ENCODE results near the gene CD2BP2. TPM values are rescaled to one million over a fixed set of nuclear protein-coding genes. Genes with fewer than 3 reads are reported as not detected.
A peak's percentile ranks its signal among the peaks of the same experiment; 100 is the strongest.

Gene CD2BP2
- polyA plus RNA-seq, 1 donor (not counting 4 experiments of a cell fraction or from before 2014, with no cell fraction given): 49.5 TPM

DNA sequence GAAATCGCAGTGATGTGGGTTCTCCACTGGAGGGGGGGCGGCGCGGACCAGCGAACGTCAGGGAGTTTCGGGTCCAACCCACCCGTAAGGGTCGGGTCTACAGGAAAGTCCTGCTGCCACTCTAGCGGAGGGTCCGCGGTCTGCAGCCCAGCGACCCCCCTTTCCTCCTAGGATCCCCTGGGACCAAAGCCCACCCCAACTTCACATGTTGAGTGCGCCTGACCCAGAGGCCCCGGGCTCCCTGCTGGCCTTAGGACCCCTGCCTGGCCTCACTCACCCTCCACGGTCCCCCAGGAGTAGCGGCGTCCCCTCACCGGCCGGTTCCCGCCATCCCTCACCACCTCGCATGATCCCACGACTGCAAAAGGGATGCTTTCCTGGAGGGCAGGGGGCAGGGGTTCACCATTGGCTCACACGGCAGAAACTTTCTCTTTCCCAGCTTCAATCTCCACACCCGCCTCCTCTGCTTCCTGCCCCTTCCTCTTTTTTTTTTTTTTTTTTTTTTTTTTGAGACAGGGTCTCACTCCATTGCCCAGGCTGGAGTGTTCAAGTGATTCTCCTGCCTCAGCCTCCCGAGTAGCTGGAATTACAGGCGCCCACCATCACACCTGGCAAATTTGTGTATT, 24.2 kb upstream of the CD2BP2 start:
- H3K79me2 ChIP-seq (ENCODE audit: control insufficient read depth, insufficient read depth, low read length): no peaks in the 10 kb centered on the region
- H2AFZ ChIP-seq (ENCODE audit: control insufficient read depth, low read length): peak overlapping the region; percentile 92
- H3K4me3 ChIP-seq (ENCODE audit: control insufficient read depth in 2 of 3, extremely low read depth in 1 of 3, insufficient read depth in 2 of 3, low read depth in 1 of 3, low read length in 3 of 3): peak overlapping the region; percentile 22 to 81 (median 49)
- H3K36me3 ChIP-seq (ENCODE audit: control insufficient read depth in 2 of 2, extremely low read depth in 1 of 2, insufficient read depth in 2 of 2, low read length in 2 of 2): peaks cover 0 to 2% of the 10 kb centered on the region in 2 experiments
- H3K27me3 ChIP-seq (ENCODE audit: control insufficient read depth, extremely low read depth, insufficient read depth, low read length): no peaks in the 10 kb centered on the region
- no peak for FAIRE-seq
- TF ChIP-seq CTCF (optimal IDR thresholded peaks at IDR 0.05 in 1 of 3, IDR thresholded peaks at IDR 0.05 in 1 of 3, conservative IDR thresholded peaks at IDR 0.05 in 1 of 3; ENCODE audit: extremely low read depth in 1 of 3, insufficient read depth in 2 of 3, low read length in 3 of 3) (no peak), EZH2 (IDR thresholded peaks at IDR 0.05; ENCODE audit: low read length) (no peak)
- DNase-seq (ENCODE audit: low read depth, low spot score): no peak
- no peaks in the 10 kb centered on the region for H3K9me1 ChIP-seq (ENCODE audit: control insufficient read depth, extremely low read depth, insufficient read depth, low read length)
- H3K9me3 ChIP-seq (ENCODE audit: control insufficient read depth, low read depth, low read length): no peaks in the 10 kb centered on the region
- peak overlapping the region; percentile 89 for H3K9ac ChIP-seq (ENCODE audit: control insufficient read depth, extremely low read depth, insufficient read depth, low read length)
- H4K20me1 ChIP-seq (ENCODE audit: control insufficient read depth, extremely low read depth, insufficient read depth, low read length): no peaks in the 10 kb centered on the region
- peaks cover 9% of the 10 kb centered on the region for H3K4me1 ChIP-seq (ENCODE audit: control insufficient read depth, extremely low read depth, insufficient read depth, low read length)
- peak overlapping the region; percentile 67 for H3K27ac ChIP-seq (ENCODE audit: control insufficient read depth, insufficient read depth, low read length)
- H3K4me2 ChIP-seq (ENCODE audit: control insufficient read depth, extremely low read depth, insufficient read depth, low read depth, low read length): peak overlapping the region; percentile 71
- dilution Hi-C loops (cut with MboI; ENCODE audit: extremely low pct_ligation_motif_present, low sequenced_read_pairs): no loop called here

DNA sequence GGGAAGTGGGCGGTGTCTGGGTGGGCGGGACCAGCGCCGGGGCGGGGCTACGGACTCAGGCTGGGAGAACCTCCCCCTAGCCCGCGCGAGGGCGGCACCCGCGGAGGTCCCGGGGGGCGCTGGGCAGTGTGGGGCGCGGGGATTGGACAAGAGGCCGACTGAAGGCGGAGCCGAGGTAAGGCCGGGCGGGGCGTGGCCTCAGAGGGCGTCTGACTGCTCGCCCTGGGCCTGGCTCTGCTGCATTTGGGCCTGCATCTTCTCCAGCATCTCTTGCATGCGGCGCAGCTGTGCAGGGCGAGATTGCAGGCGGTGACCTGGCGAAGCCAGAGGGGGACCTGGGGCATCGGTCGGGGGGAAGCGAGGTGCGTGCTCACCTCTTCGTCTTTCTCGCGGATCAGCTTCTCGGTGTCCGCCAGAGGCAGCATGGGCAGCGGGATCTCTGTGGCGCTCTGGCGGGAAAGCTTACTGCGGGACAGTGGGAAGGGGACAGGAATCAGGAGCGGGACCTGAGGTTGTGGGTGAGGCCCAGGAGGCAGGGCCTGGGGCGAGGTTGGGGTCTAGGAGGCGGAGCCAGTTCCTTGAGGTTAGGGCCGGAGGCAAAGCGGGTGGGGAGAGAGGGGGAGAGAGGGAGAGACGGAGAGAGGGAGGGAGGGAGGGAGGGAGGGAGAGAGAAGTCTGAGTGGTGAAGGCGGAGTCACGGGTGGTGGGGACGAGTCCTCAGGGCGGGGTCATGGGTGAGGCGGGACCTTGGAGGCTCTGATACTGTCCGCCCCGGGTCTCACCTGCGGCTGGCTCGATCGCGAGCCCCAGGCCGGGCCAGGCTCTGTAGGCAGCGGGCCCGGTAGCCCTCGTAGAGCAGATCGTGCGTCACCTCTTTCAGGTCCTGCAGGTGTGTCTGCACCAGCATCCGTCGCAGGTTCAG, 23.4 kb upstream of the CD2BP2 start:
- H3K27ac ChIP-seq (ENCODE audit: control insufficient read depth, insufficient read depth, low read length): peak overlapping the region; percentile 90
- H3K4me1 ChIP-seq (ENCODE audit: control insufficient read depth, extremely low read depth, insufficient read depth, low read length): peaks cover 9% of the 10 kb centered on the region
- H3K9me1 ChIP-seq (ENCODE audit: control insufficient read depth, extremely low read depth, insufficient read depth, low read length): no peaks in the 10 kb centered on the region
- peak overlapping the region; percentile 89 for H3K9ac ChIP-seq (ENCODE audit: control insufficient read depth, extremely low read depth, insufficient read depth, low read length)
- TF ChIP-seq CTCF (optimal IDR thresholded peaks at IDR 0.05 in 1 of 3, IDR thresholded peaks at IDR 0.05 in 1 of 3, conservative IDR thresholded peaks at IDR 0.05 in 1 of 3; ENCODE audit: extremely low read depth in 1 of 3, insufficient read depth in 2 of 3, low read length in 3 of 3): peak in 2 of 3 experiments; percentile 27 to 28
- TF ChIP-seq EZH2 (IDR thresholded peaks at IDR 0.05; ENCODE audit: low read length): no peak
- no peaks in the 10 kb centered on the region for H3K79me2 ChIP-seq (ENCODE audit: control insufficient read depth, insufficient read depth, low read length)
- no peaks in the 10 kb centered on the region for H4K20me1 ChIP-seq (ENCODE audit: control insufficient read depth, extremely low read depth, insufficient read depth, low read length)
- H2AFZ ChIP-seq (ENCODE audit: control insufficient read depth, low read length): peak overlapping the region; percentile 92
- DNase-seq (ENCODE audit: low read depth, low spot score) (no peak), FAIRE-seq (peak; percentile 44)
- dilution Hi-C loops (cut with MboI; ENCODE audit: extremely low pct_ligation_motif_present, low sequenced_read_pairs): no loop called here
- peak overlapping the region; percentile 42 to 81 (median 77) for H3K4me3 ChIP-seq (ENCODE audit: control insufficient read depth in 2 of 3, extremely low read depth in 1 of 3, insufficient read depth in 2 of 3, low read depth in 1 of 3, low read length in 3 of 3)
- peaks cover 0 to 2% of the 10 kb centered on the region in 2 experiments for H3K36me3 ChIP-seq (ENCODE audit: control insufficient read depth in 2 of 2, extremely low read depth in 1 of 2, insufficient read depth in 2 of 2, low read length in 2 of 2)
- no peaks in the 10 kb centered on the region for H3K27me3 ChIP-seq (ENCODE audit: control insufficient read depth, extremely low read depth, insufficient read depth, low read length)
- no peaks in the 10 kb centered on the region for H3K9me3 ChIP-seq (ENCODE audit: control insufficient read depth, low read depth, low read length)
- peak overlapping the region; percentile 71 for H3K4me2 ChIP-seq (ENCODE audit: control insufficient read depth, extremely low read depth, insufficient read depth, low read depth, low read length)

Measured in keratinocyte (primary cell).